ENCODE measurements around the gene AFF1. TPM values are rescaled to one million over a fixed set of nuclear protein-coding genes. Genes with fewer than 3 reads are reported as not detected.
A peak's percentile ranks its signal among the peaks of the same experiment; 100 is the strongest.

AFF1 gene
- total RNA-seq, 1 donor from 2014 or later, result 22.4 TPM

GRCh38 chr4:86918539-86919072 is 16.2 kb upstream of the AFF1 start:
- DNase-seq (ENCODE audit: low read depth in 2 of 2), result no peak

DNA sequence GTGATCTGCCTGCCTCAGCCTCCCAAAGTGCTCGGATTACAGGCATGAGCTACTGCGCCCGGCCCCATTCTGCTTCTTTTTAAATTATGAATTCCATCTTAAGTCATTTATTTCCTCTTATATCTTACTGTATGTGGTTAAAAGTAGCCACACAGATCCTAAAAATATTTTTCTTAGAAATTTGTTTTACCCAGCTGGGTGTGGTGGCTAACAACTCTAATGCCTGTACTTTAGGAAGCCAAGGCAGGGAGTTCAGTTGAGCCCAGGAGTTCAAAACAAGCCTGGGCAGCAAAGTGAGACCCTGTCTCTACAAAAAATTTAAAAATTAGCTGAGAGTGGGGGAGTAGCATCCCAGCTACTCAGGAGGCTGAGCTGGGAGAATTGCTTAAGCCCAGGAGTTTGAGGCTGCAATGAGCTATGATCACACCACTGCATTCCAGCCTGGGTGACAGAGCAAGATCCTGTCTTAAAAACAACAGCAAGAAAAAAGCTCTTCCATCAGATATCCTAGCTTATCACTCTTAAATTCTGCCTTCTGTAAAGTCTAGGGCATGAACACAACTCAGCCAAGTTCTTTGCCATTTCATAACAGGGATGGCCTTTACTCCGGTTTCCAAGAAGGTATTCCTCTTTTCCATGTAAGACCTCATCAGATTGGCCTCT is 15.1 kb upstream of the AFF1 start:
- DNase-seq (ENCODE audit: low read depth in 2 of 2), result no peak

- no peak for DNase-seq (ENCODE audit: low read depth in 2 of 2)
Observed at GRCh38 chr4:86921608-86922252, 13.1 kb upstream of the AFF1 start.

DNA sequence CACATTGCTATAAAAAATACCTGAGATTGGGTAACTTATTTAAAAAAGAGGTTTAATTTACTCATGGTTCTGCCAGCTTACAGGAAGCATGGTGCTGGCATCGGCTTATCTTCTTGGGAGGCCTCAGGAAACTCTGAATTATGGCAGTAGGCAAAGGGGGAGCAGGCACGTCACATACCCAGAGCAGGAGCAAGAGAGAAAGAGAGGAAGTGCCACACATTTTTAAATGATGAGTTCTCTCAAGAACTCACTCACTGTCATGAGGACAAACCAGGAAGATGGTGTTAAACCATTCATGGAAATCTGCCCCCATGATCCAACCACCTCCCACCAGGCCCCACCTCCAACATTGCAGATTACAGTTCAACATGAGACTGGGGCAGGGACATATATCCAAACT is 10.0 kb upstream of the AFF1 start:
- peak; percentile 85 to 86 for DNase-seq (ENCODE audit: low read depth in 2 of 2)

DNA sequence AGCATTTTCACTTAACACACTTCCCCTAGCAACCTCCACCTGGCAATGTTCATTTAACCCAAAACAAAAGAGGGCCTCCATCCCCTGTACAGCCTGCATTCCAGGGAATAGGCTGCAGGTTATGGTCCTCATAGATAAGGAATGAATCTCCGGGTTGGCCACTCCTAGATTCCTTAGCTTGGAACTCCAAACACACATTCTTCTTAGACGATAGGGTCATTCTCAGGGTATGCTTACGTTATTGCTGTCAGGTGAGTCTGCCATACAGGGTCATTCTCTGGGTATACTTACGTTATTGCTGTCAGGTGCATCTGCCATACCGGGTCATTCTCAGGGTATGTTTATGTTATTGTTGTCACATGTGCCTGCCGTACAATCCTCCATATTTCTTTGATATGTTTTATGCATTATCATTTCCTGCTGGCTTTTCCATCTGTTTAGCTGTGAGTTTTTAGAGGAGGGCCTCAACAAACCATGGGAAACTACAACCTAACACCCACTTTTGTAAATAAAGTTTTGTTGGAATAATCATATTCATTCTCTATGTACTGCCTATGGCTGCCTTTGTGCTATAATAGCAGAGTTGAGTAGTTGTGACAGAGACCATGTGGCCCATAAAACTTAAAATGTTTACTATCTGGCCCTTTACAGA is 8.2 kb upstream of the AFF1 start:
- DNase-seq (ENCODE audit: low read depth in 2 of 2), result no peak

DNA sequence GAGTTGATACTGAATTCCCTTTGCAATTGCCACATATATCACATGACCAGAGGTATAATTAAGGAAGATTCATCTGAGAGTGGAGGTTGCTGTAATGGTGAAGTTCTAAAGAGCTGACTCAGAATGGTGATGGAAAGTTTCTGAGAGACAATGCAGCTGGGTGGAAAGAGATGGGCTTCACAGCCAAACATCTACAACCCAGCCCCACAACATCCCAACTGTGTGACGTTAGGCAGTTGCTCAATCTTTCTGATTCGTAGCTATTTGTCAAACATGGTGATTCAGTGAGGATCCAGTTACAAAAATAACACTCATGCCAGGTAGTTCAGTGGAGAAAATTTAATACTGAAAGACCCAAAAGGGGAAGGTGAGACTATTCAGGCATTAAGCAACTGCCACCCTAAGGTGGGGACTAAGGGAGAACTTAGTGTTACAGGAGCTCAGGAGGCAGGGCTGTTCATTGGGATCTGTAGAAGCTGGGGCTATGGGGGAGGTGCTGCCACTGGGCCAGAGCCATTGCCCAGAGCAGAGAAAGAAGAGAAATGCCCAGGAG is 6.9 kb upstream of the AFF1 start:
- peak; percentile 85 to 93 for DNase-seq (ENCODE audit: low read depth in 2 of 2)

GRCh38 chr4:86928400-86929255 is 6.2 kb upstream of the AFF1 start:
- no peak for DNase-seq (ENCODE audit: low read depth in 2 of 2)

DNA sequence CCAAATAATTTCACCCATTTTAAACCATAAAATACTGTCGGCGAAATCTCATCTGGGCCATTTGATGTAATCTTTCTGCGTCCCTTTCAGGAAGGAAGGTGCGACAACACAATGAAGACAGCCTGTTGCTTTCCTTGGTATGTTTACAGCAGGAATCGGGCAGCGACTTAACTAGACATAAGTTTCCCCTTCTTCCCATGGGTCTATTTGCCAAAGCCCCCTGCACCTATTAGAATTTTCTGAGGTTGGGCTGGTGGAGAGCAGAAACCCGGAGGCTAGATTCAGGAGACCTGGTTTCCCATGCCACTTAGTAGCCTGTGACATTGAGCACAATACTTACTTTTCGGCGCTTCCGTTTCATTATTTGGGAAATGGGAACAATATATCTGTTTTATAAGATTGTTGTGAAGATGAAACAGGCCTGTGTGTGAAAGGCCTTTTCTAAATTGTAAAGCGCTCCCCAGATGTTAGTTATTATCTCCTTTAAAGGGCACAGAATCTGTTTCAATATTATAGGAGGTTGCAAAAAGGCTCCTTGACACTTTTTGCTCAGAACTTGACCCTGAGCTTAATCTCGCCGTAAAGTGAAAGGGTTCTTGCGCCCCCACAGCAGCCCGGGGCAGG is 552 bp upstream of the AFF1 start:
- DNase-seq (ENCODE audit: low read depth in 2 of 2), result peak; percentile 28 to 34

DNA sequence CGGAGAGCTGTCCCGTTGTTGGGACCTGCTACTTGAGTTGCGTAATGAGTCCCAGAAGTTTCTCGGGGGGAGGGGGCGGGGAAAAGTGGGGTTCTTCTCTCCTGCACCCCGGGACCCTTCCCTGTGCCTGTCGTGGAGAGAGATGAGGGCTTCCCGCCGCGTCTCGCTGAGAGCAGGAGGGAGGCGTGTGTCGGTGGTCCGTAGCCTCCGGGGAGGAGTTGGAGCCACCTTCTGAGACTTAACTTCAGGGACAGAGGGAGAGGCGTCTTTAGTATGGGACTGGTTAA is 698 bp downstream of the AFF1 start:
- DNase-seq (ENCODE audit: low read depth in 2 of 2), result no peak

GRCh38 chr4:86935853-86936733 is 1.3 kb downstream of the AFF1 start:
- DNase-seq (ENCODE audit: low read depth in 2 of 2), result peak; percentile 69 to 79

GRCh38 chr4:86938771-86939520 is 4.1 kb downstream of the AFF1 start:
- DNase-seq (ENCODE audit: low read depth in 2 of 2), result peak in 1 of 2 donors; percentile 84

DNA sequence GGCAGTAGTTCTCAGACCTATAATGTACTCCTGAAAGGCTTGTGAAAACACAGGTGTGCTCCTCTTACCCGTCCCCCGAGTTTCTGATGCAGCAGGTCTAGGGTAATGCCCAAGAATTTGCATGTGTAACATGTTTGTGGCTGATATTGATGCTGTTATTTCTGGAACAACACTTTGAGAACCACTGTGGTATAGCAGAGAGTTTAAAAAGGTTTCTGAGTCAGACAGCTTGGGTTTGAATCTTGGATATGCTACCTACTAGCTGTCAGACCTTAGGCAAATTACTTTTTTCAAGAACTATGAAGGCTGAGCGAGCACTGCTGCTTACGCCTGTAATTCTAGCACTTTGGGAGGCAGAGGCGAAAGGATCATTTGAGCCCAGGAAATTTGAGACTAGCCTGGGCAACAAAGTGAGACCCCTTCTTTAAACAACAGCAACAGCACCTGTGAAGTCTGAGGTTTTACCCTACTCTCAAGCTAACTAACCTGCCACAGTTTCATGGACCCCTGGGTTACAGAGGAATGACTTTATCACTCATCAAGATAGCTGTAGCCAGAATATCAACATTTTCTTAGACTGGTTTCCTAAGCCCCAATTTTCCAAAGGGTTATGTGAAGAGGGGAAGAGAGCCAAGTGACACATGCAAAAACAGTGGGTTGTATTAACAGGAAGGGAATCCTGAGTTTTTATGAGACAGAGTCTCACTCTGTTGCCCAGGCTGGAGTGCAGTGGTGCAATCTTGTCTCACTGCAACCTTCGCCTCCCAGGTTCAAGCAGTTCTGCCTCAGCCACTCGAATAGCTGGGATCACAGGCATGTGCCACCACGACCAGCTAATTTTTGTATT is 5.1 kb downstream of the AFF1 start:
- peak in 1 of 2 donors; percentile 29 for DNase-seq (ENCODE audit: low read depth in 2 of 2)

DNA sequence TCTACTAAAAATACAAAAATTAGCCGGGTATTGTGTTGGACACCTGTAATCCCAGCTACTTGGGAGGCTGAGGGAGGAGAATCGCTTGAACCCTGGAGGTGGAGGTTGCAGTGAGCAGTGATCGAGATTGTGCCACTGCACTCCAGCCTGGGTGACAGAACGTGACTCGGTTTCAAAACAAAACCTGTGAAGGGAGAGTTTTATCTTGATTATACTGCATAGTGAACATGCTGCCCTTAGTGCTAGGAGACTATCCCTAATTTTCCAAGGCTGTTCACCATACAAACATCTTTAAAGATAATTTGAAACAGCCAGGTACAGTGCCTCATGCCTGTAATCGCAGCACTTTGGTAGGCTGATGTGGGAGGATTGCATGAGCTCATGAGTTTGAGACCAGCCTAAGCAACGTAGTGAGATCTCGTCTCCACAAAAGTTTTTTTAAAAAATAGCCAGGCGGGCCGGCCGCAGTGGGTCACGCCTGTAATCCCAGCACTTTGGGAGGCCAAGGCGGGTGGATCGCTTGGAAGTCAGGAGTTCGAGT is 6.2 kb downstream of the AFF1 start:
- DNase-seq (ENCODE audit: low read depth in 2 of 2), result no peak

GRCh38 chr4:86942185-86942666 is 7.4 kb downstream of the AFF1 start:
- peak in 1 of 2 donors; percentile 54 for DNase-seq (ENCODE audit: low read depth in 2 of 2)

GRCh38 chr4:86944964-86945781 is 10.4 kb downstream of the AFF1 start:
- no peak for DNase-seq (ENCODE audit: low read depth in 2 of 2)

- no peak for DNase-seq (ENCODE audit: low read depth in 2 of 2)
Observed at GRCh38 chr4:86946868-86947500, 12.2 kb downstream of the AFF1 start.
